Left renal pelvis (tissue), 4 donors: ENCODE results near the gene GAL3ST1. TPM values are rescaled to one million over a fixed set of nuclear protein-coding genes. Genes with fewer than 3 reads are reported as not detected.
"Not testable (repeated sequence)": the region's sequence is repeated elsewhere in the genome, so short reads cannot be mapped to it uniquely, and the experiment has no call there.

Experiments used
- DNase-seq, 4 donors: peaks; one replicate each; pipeline ENCODE4 v3.0.0-alpha.2; 2013; ENCODE audit warnings: low read depth in 4 of 4, low spot score in 3 of 4
- polyA plus RNA-seq, 4 donors: library from polyadenylated mRNA; unstranded; fragments of 120-200 nt; gene quantifications; one replicate each; pipeline ENCODE4 v1.2.1, GENCODE V29; 2013; ENCODE audit not compliant: insufficient read length in 4 of 4

Gene GAL3ST1
- polyA plus RNA-seq, 4 donors: 0.79 to 37.4 (median 23.7) TPM

GRCh38 chr22:30600921-30601320, 26.5 kb upstream of the GAL3ST1 start:
- no peak for DNase-seq

GRCh38 chr22:30598986-30599385, 24.5 kb upstream of the GAL3ST1 start:
- no peak for DNase-seq

GRCh38 chr22:30596886-30597285, 22.4 kb upstream of the GAL3ST1 start:
- DNase-seq: no peak

GRCh38 chr22:30596199-30596598, 21.7 kb upstream of the GAL3ST1 start:
- no peak for DNase-seq

DNA sequence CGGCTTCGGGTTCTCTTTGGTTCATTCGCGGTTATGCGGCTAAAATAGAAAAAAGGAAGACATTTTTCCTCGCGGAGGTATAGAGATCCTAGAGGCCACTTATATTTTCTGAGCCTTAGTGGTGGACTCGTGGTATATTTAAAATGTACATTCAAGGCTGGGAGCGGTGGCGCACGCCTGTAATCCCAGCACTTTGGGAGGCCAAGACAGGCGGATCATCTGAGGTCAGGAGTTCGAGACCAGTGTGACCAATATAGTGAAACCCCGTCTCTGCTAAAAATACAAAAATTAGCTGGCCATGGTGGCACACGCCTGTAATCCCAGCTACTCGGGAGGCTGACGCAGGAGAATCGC, 17.9 kb upstream of the GAL3ST1 start:
- DNase-seq: not testable (repeated sequence)

- DNase-seq: peak; percentile 96 to 98 (median 98)
Measured at GRCh38 chr22:30591588-30592359, 17.3 kb upstream of the GAL3ST1 start, which contains the start of gene PES1. Gene PES1, minus strand, starts transcription at chr22:30591910. Its CDS starts 77 bp downstream, at chr22:30591833.

DNA sequence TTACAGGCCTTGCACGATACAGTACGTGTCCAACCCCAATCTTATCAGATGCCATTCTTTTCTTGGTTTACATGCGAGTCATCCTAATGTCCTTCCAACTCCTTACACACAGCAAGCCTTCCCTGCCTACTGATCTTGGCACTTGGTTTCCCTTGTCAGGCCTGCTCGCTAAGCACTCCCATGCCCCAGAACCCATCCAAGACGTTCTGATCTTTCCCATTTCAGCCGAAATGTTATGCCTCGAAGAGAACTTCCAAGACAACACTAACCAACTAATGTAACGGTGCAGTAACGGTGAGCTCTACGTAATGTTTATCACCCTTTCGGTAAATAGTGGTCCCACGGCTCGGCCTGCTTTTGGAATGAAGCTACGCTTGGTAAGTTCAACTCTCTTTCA, 16.7 kb upstream of the GAL3ST1 start:
- no peak for DNase-seq

DNA sequence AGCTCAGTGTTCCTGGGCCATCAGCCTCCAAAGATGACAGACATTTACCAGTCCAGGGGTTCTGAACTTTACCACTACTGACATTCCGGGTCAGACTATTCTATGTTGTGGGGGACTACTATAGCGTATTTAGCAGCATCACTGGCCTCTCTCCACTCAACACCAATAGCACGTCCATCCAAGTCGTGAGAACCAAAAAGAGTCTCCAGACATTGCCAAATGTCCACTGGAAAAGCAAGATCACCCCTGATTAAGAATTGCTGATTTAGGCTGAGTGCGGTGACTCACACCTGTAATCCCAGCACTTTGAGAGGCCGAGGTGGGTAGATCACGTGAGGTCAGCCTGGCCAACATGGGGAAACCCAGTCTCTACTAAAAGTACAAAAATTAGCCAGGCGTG, 11.9 kb upstream of the GAL3ST1 start:
- no peak for DNase-seq

DNA sequence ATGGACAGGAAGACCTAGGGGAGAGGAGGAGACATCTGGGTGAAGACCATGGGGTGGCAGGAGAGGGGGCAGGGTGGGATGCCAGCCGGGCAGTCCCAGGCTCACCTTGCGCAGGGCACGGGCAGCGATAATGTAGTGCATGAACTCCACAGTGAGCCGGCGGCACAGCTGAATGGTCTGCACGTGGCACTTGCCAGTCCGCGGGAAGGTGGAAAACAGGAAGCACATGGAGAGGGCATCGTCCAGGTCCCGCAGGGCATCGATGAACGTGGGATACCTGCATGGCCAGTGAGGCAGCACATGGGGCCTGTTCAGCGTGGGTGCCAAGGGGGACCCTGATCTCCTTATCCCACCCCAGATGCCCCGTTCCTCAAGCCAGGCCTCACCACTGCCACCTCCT, 10.0 kb upstream of the GAL3ST1 start:
- no peak for DNase-seq

- DNase-seq: no peak
Measured at GRCh38 chr22:30582788-30583545, 8.5 kb upstream of the GAL3ST1 start.

DNA sequence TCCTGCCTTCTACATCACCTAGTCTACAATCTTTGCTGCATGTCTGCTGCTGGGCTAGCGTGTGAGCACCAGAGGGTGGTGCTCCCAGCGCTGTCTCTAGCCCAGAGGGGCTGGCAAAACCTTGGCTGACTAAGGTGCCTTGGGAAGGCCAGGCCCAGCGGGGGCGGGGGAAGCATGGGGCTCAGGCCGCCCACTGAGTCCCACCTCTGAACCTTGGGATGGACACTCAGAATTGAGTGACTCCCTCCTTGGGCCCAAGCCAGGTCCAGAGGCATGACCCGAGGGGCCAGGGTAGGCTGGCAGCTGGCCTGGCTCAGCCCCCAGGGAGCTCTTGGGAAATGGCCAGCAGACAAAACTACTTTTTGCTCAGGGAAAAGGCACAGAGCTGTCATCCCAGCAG, 7.6 kb upstream of the GAL3ST1 start:
- no peak for DNase-seq

GRCh38 chr22:30580896-30581295, 6.4 kb upstream of the GAL3ST1 start:
- no peak for DNase-seq

DNA sequence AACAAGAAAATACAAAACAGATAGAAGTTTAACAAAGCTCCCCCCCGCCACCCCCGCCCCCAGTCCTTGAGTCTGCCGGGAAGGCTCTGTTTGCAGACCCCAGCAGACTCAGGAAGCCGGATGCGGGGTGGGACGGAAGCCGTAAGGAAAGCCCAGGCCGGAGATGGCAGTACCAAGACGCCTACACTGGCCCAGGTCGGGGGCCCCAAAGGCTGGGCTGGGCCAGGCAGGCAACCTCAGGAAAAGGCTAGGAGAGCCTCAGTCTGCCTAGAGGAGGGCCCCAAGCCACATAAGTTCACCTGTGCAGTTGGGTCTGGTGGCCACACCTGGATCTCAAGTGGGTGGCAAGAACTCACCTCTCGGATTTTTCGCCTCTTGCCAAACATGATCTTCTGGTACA, 4.0 kb upstream of the GAL3ST1 start:
- no peak for DNase-seq

GRCh38 chr22:30575859-30576258, 1.4 kb upstream of the GAL3ST1 start:
- DNase-seq: no peak

GRCh38 chr22:30574997-30575671, 669 bp upstream of the GAL3ST1 start:
- DNase-seq: no peak

- no peak for DNase-seq
Measured at GRCh38 chr22:30573594-30574094, 821 bp downstream of the GAL3ST1 start.

GRCh38 chr22:30572840-30573593, 1.4 kb downstream of the GAL3ST1 start:
- DNase-seq: no peak

GRCh38 chr22:30572210-30572609, 2.3 kb downstream of the GAL3ST1 start:
- no peak for DNase-seq

DNA sequence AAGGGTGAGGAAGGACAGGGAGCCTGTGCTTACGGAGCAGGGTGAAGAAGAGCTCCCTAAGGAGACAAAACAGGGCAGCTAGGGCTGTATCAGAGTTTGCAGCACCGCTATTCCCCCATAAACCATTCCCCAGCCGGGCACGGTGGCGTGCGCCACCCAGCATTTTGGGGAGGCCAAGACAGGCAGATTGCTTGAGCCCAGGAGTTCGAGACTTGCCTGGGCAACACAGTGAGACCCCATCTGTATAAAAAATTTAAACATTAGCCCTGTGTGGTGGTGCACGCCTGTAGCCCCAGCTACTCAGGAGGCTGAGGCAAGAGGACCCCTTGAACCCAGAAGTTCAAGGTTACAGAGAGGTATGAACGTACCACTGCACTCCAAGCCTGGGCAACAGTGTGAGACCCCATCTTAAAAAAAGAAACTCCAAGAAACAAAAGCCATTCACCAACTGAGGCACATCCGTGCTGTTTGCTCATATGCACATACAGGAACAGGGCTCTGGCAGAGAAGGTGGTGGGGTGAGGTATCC, 4.7 kb downstream of the GAL3ST1 start:
- no peak for DNase-seq

- no peak for DNase-seq
Measured at GRCh38 chr22:30568137-30568805, 6.2 kb downstream of the GAL3ST1 start.
